SK-N-SH treated with all-trans-retinoic acid at 6 μM for 48 hours (cell line): Measurements from ENCODE around the gene CPNE5.

Source experiments
- ATAC-seq: fragments of 200-7000 bp; cut with Tn5 transposase; 3 replicates; pipeline ENCODE4 v1.9.1; 2020; ENCODE audit warnings: mild to moderate bottlenecking, moderate library complexity
- ARNTL ChIP-seq: fragments of 450-650 bp; formaldehyde crosslinking; IDR thresholded peaks from 2 replicates; pipeline ENCODE4 v1.5.0; 2020; ENCODE audit warnings: low read depth, mild to moderate bottlenecking, moderate library complexity, borderline replicate concordance
- BACH2 ChIP-seq: fragments of 250-450 bp; sonication (Bioruptor Pico); IDR thresholded peaks from 2 replicates; pipeline ENCODE4 v1.9.0; 2021; ENCODE audit warnings: mild to moderate bottlenecking, borderline replicate concordance
- CREB5 ChIP-seq: fragments of 250-450 bp; sonication (Bioruptor Pico); IDR thresholded peaks from 2 replicates; pipeline ENCODE4 v1.5.1; 2020; ENCODE audit warnings: low read depth, mild to moderate bottlenecking, moderate library complexity
- CSDC2 ChIP-seq: fragments of 250-450 bp; sonication (Bioruptor Pico); IDR thresholded peaks from 2 replicates; pipeline ENCODE4 v1.5.0; 2020; ENCODE audit warnings: mild to moderate bottlenecking, moderate library complexity
- CSRNP3 ChIP-seq: fragments of 250-450 bp; sonication (Bioruptor Pico); IDR thresholded peaks from 2 replicates; pipeline ENCODE4 v1.5.1; 2021; ENCODE audit warnings: mild to moderate bottlenecking, moderate library complexity
- ESRRG ChIP-seq: fragments of 250-450 bp; sonication (Bioruptor Pico); IDR thresholded peaks from 2 replicates; pipeline ENCODE4 v1.6.1; 2021; ENCODE audit warnings: mild to moderate bottlenecking
- GLIS3 ChIP-seq: fragments of 250-450 bp; sonication (Bioruptor Pico); IDR thresholded peaks from 2 replicates; pipeline ENCODE4 v1.5.0; 2020; ENCODE audit warnings: mild to moderate bottlenecking, moderate library complexity
- ISL1 ChIP-seq: fragments of 250-450 bp; sonication (Bioruptor Pico); IDR thresholded peaks from 2 replicates; pipeline ENCODE4 v2.1.2; 2022; ENCODE audit warnings: mild to moderate bottlenecking, moderate library complexity
- OSR1 ChIP-seq: fragments of 250-450 bp; sonication (Bioruptor Pico); IDR thresholded peaks from 2 replicates; pipeline ENCODE4 v1.8.0; 2022; ENCODE audit warnings: moderate library complexity, mild to moderate bottlenecking, inconsistent platforms
- PATZ1 ChIP-seq: fragments of 250-450 bp; sonication (Bioruptor Pico); IDR thresholded peaks from 2 replicates; pipeline ENCODE4 v1.8.0; 2020; ENCODE audit warnings: mild to moderate bottlenecking, moderate library complexity, borderline replicate concordance
- POU6F1 ChIP-seq: fragments of 250-450 bp; sonication (Bioruptor Pico); IDR thresholded peaks from 2 replicates; pipeline ENCODE4 v1.8.0; 2021; ENCODE audit warnings: low read depth, mild to moderate bottlenecking, moderate library complexity, borderline replicate concordance
- PPARA ChIP-seq: fragments of 250-450 bp; sonication (Bioruptor Pico); IDR thresholded peaks from 2 replicates; pipeline ENCODE4 v1.5.0; 2020; ENCODE audit warnings: mild to moderate bottlenecking, borderline replicate concordance
- RARB ChIP-seq: fragments of 250-450 bp; sonication (Bioruptor Pico); IDR thresholded peaks from 2 replicates; pipeline ENCODE4 v1.8.0; 2021; ENCODE audit warnings: mild to moderate bottlenecking, moderate library complexity
- SNAI2 ChIP-seq: fragments of 250-450 bp; sonication (Bioruptor Pico); IDR thresholded peaks from 2 replicates; pipeline ENCODE4 v1.5.0; 2020; ENCODE audit warnings: mild to moderate bottlenecking, moderate library complexity
- TCF4 ChIP-seq: fragments of 250-450 bp; sonication (Bioruptor Pico); IDR thresholded peaks from 2 replicates; pipeline ENCODE4 v1.8.0; 2021; ENCODE audit warnings: mild to moderate bottlenecking, moderate library complexity, borderline replicate concordance
- TOX ChIP-seq: fragments of 250-450 bp; sonication (Bioruptor Pico); IDR thresholded peaks from 2 replicates; pipeline ENCODE4 v1.8.0; 2021; ENCODE audit warnings: mild to moderate bottlenecking, moderate library complexity, borderline replicate concordance
- TSHZ2 ChIP-seq: fragments of 250-450 bp; sonication (Bioruptor Pico); IDR thresholded peaks from 2 replicates; pipeline ENCODE4 v1.5.0; 2020; ENCODE audit warnings: mild to moderate bottlenecking, moderate library complexity
- ZFP3 ChIP-seq: fragments of 250-450 bp; sonication (Bioruptor Pico); IDR thresholded peaks from 2 replicates; pipeline ENCODE4 v1.5.0; 2020; ENCODE audit warnings: mild to moderate bottlenecking, moderate library complexity
- ZFP30 ChIP-seq: fragments of 450-650 bp; formaldehyde crosslinking; IDR thresholded peaks from 2 replicates; pipeline ENCODE4 v1.5.0; 2022; ENCODE audit warnings: mild to moderate bottlenecking, moderate library complexity
- ZNF565 ChIP-seq: fragments of 450-650 bp; formaldehyde crosslinking; conservative IDR thresholded peaks from 2 replicates; pipeline ENCODE4 v1.5.0; 2020; ENCODE audit warnings: low read depth, mild to moderate bottlenecking, moderate library complexity
- ZNF70 ChIP-seq: fragments of 450-650 bp; formaldehyde crosslinking; IDR thresholded peaks from 2 replicates; pipeline ENCODE4 v1.5.0; 2020; ENCODE audit warnings: mild to moderate bottlenecking, moderate library complexity
- ZNF8 ChIP-seq: fragments of 450-650 bp; formaldehyde crosslinking; IDR thresholded peaks from 2 replicates; pipeline ENCODE4 v1.5.0; 2020; ENCODE audit warnings: mild to moderate bottlenecking, moderate library complexity

The CPNE5 gene

GRCh38 chr6:36856277-36856676 lies 17.0 kb upstream of the CPNE5 start:
- no peak for TF ChIP-seq PPARA (CRISPR knock-in tag)
- no peak for TF ChIP-seq TCF4 (CRISPR knock-in tag)
- no peak for TF ChIP-seq ZNF565
- no peak for TF ChIP-seq CREB5
- TF ChIP-seq TSHZ2 (CRISPR knock-in tag) = no peak
- TF ChIP-seq SNAI2 (CRISPR knock-in tag) = no peak
- TF ChIP-seq ARNTL (CRISPR knock-in tag) = no peak
- TF ChIP-seq ZNF70 = no peak
- TF ChIP-seq POU6F1 (CRISPR knock-in tag) = no peak
- no peak for TF ChIP-seq ISL1 (CRISPR knock-in tag)
- no peak for TF ChIP-seq PATZ1 (CRISPR knock-in tag)
- no peak for TF ChIP-seq GLIS3 (CRISPR knock-in tag)
- TF ChIP-seq RARB (CRISPR knock-in tag) = no peak
- TF ChIP-seq ESRRG = no peak
- no peak for TF ChIP-seq ZFP3 (CRISPR knock-in tag)
- TF ChIP-seq ZNF8 (CRISPR knock-in tag) = no peak
- TF ChIP-seq OSR1 = no peak
- no peak for TF ChIP-seq TOX
- TF ChIP-seq CSDC2 (CRISPR knock-in tag) = no peak
- no peak for TF ChIP-seq BACH2
- no peak for ATAC-seq

GRCh38 chr6:36855750-36856149 lies 16.5 kb upstream of the CPNE5 start:
- no peak for ATAC-seq
- no peak for TF ChIP-seq OSR1
- no peak for TF ChIP-seq CSRNP3
- no peak for TF ChIP-seq SNAI2 (CRISPR knock-in tag)
- TF ChIP-seq TSHZ2 (CRISPR knock-in tag) = no peak
- no peak for TF ChIP-seq POU6F1 (CRISPR knock-in tag)
- no peak for TF ChIP-seq TCF4 (CRISPR knock-in tag)
- TF ChIP-seq ESRRG = no peak
- no peak for TF ChIP-seq GLIS3 (CRISPR knock-in tag)
- TF ChIP-seq PATZ1 (CRISPR knock-in tag) = no peak
- TF ChIP-seq ZNF70 = no peak
- TF ChIP-seq ISL1 (CRISPR knock-in tag) = no peak
- TF ChIP-seq ZNF8 (CRISPR knock-in tag) = no peak
- no peak for TF ChIP-seq ZFP30 (CRISPR knock-in tag)
- no peak for TF ChIP-seq PPARA (CRISPR knock-in tag)
- TF ChIP-seq CSDC2 (CRISPR knock-in tag) = no peak
- no peak for TF ChIP-seq ZFP3 (CRISPR knock-in tag)
- TF ChIP-seq RARB (CRISPR knock-in tag) = no peak
- TF ChIP-seq BACH2 = no peak
